IMR-90 (cell line): ENCODE results near the gene DNAJC12. TPM values are rescaled to one million over a fixed set of nuclear protein-coding genes. Genes with fewer than 3 reads are reported as not detected.

ENCODE experiments used
- ATAC-seq: fragments of 200-7000 bp; cut with Tn5 transposase; 2 replicates; pipeline ENCODE4 v1.9.1; 2020; ENCODE audit warnings: low read depth, mild to moderate bottlenecking, moderate library complexity
- BruUV-seq: library from RNA; stranded (reverse); fragments of 400-500 nt; replicated peaks from 2 replicates; lab custom pipeline; 2021; lab: Mats Ljungman, UMichigan
- CTCF ChIA-PET: fragments of 300-600 bp; formaldehyde crosslinking; extraction: SDS; loops from one replicate; lab custom pipeline; 2021; ENCODE audit warnings: antibody characterized with exemption; lab: Yijun Ruan, JAX
- POLR2A ChIA-PET: fragments of 300-600 bp; sonication (Branson Sonifier 250); formaldehyde crosslinking; loops from one replicate; lab custom pipeline; 2022; ENCODE audit warnings: antibody characterized with exemption; ENCODE audit not compliant: unreplicated experiment; lab: Charles Lee
- DNase-seq: peaks from one replicate; pipeline ENCODE4 v3.0.0; 2013
- H2AFZ ChIP-seq: replicated peaks from 2 replicates; pipeline ENCODE3; 2013; ENCODE audit warnings: low read length, mild to moderate bottlenecking; ENCODE audit not compliant: poor library complexity
- H2AK5ac ChIP-seq: 2 replicates; pipeline ENCODE4 v1.6.1; 2013; ENCODE audit warnings: low read depth, low read length, inconsistent platforms
- H2AK9ac ChIP-seq: replicated peaks from 2 replicates; pipeline ENCODE3; 2013; ENCODE audit warnings: mild to moderate bottlenecking, low read depth, low read length, moderate library complexity; ENCODE audit not compliant: poor library complexity
- H2BK120ac ChIP-seq: 2 replicates; pipeline ENCODE4 v1.6.1; 2013; ENCODE audit warnings: low read depth, low read length, inconsistent platforms
- H2BK15ac ChIP-seq: 3 replicates; pipeline ENCODE4 v1.6.1; 2013; ENCODE audit warnings: low read depth, low read length, inconsistent platforms
- H2BK20ac ChIP-seq: 2 replicates; pipeline ENCODE4 v1.6.1; 2013; ENCODE audit warnings: low read depth, mild to moderate bottlenecking, inconsistent platforms, low read length, moderate library complexity
- H2BK5ac ChIP-seq: 2 replicates; pipeline ENCODE4 v1.6.1; 2013; ENCODE audit warnings: mild to moderate bottlenecking, low read depth, low read length, inconsistent platforms; ENCODE audit not compliant: poor library complexity, severe bottlenecking
- H3K14ac ChIP-seq: replicated peaks from 2 replicates; pipeline ENCODE4 v1.6.1; 2013; ENCODE audit warnings: low read depth, low read length, inconsistent platforms
- H3K18ac ChIP-seq: 2 replicates; pipeline ENCODE4 v1.6.1; 2013; ENCODE audit warnings: low read depth, low read length, control low read depth
- H3K23ac ChIP-seq: 2 replicates; pipeline ENCODE4 v1.6.1; 2013; ENCODE audit warnings: low read depth, low read length, inconsistent platforms
- H3K27ac ChIP-seq: 2 replicates; pipeline ENCODE4 v1.5.1; 2013; ENCODE audit warnings: mild to moderate bottlenecking, control low read depth, low read length; ENCODE audit not compliant: insufficient read depth
- H3K27me3 ChIP-seq: 2 replicates; pipeline ENCODE4 v1.6.1; 2013; ENCODE audit warnings: low read length; ENCODE audit not compliant: control insufficient read depth, insufficient read depth
- H3K36me3 ChIP-seq: 2 replicates; pipeline ENCODE4 v1.6.1; 2013; ENCODE audit warnings: low read length, mixed read lengths; ENCODE audit not compliant: control insufficient read depth, insufficient read depth
- H3K4ac ChIP-seq: 2 replicates; pipeline ENCODE4 v1.6.1; 2013; ENCODE audit warnings: low read depth, low read length, inconsistent platforms
- H3K4me1 ChIP-seq: 2 replicates; pipeline ENCODE4 v1.6.1; 2013; ENCODE audit warnings: low read length, mixed read lengths; ENCODE audit not compliant: control insufficient read depth, insufficient read depth
- H3K4me2 ChIP-seq: 2 replicates; pipeline ENCODE4 v1.6.1; 2013; ENCODE audit warnings: low read depth, mild to moderate bottlenecking, control low read depth, low read length, moderate library complexity
- H3K4me3 ChIP-seq: 2 replicates; pipeline ENCODE4 v1.5.1; 2013; ENCODE audit warnings: low read depth, mild to moderate bottlenecking, control low read depth, low read length, moderate library complexity; ENCODE audit not compliant: insufficient read depth
- H3K56ac ChIP-seq: 2 replicates; pipeline ENCODE4 v1.6.1; 2013; ENCODE audit warnings: low read length, inconsistent platforms; ENCODE audit not compliant: insufficient read depth; ENCODE audit errors: extremely low read depth
- H3K79me1 ChIP-seq, 2 experiments: 2 replicates each; pipeline ENCODE4 v1.6.1; 2013; ENCODE audit warnings: low read length in 2 of 2, inconsistent platforms in 1 of 2, low read depth in 1 of 2
- H3K9ac ChIP-seq: 2 replicates; pipeline ENCODE4 v1.6.1; 2013; ENCODE audit warnings: low read depth, low read length, control low read depth
- H3K9me1 ChIP-seq: 2 replicates; pipeline ENCODE4 v1.6.1; 2013; ENCODE audit warnings: low read length, inconsistent platforms; ENCODE audit not compliant: insufficient read depth
- H3K9me3 ChIP-seq: 2 replicates; pipeline ENCODE4 v1.6.1; 2013; ENCODE audit warnings: low read length; ENCODE audit not compliant: control insufficient read depth, insufficient read depth
- H4K20me1 ChIP-seq: 2 replicates; pipeline ENCODE4 v1.6.1; 2013; ENCODE audit warnings: low read length, inconsistent platforms; ENCODE audit not compliant: insufficient read depth
- H4K5ac ChIP-seq: 2 replicates; pipeline ENCODE4 v1.6.1; 2013; ENCODE audit warnings: mild to moderate bottlenecking, low read depth, low read length, control low read depth
- H4K8ac ChIP-seq, 2 experiments: 2 replicates each; pipeline ENCODE4 v1.6.1; 2013; ENCODE audit warnings: low read depth in 2 of 2, low read length in 2 of 2, control low read depth in 1 of 2, inconsistent platforms in 1 of 2
- H4K91ac ChIP-seq: 2 replicates; pipeline ENCODE4 v1.6.1; 2013; ENCODE audit warnings: low read depth, low read length, inconsistent platforms; ENCODE audit not compliant: insufficient read depth
- CEBPB ChIP-seq: IDR thresholded peaks from 2 replicates; pipeline ENCODE4 v1.6.1; 2012; ENCODE audit warnings: low read depth, low read length, improper control_type of control experiment
- WGBS, 2 experiments: methylation state at CpG; one replicate each; pipeline versions ENCODE4 v1.1.5 to v1.1.7; 2013; ENCODE audit warnings: missing lambda C conversion rate in 2 of 2; ENCODE audit not compliant: insufficient read length in 1 of 2; ENCODE audit errors: extremely low coverage in 2 of 2; 5-methylcytosine and 5-hydroxymethylcytosine counted together
- dilution Hi-C: fragments of 300-500 bp; cut with HindIII; formaldehyde crosslinking; loops from one replicate; pipeline ENCODE4 v1.14.3; 2018; ENCODE audit warnings: low sequenced_read_pairs; ENCODE audit not compliant: unreplicated experiment
- in situ Hi-C: fragments of 300-500 bp; cut with MboI; formaldehyde crosslinking; loops from 3 replicates; pipeline ENCODE4 v1.14.3; 2019; ENCODE audit warnings: low sequenced_read_pairs, inconsistent platforms, mixed read lengths
- intact Hi-C: fragments of 100-400 bp; cut with micrococcal nuclease; formaldehyde crosslinking; loops from 2 replicates; pipeline ENCODE4 v1.10.0; 2022
- polyA plus RNA-seq, 3 experiments: library from polyadenylated mRNA; depleted of rRNA; stranded (reverse); fragments of >200 nt; gene quantifications; 2 replicates each; pipeline ENCODE4 v1.2.3, GENCODE V29; 2012; ENCODE audit warnings: low replicate concordance in 1 of 3
- total RNA-seq: library from RNA; depleted of rRNA; stranded (reverse); fragments of >200 nt; gene quantifications from 2 replicates; pipeline ENCODE4 v1.2.3, GENCODE V29; 2012
- TF ChIP-seq, protein P1 (sequence below): fragments of 150-350 bp; IDR thresholded peaks from 2 replicates; pipeline ENCODE4 v1.6.1; 2016; ENCODE audit warnings: low read depth, mild to moderate bottlenecking, low read length, moderate library complexity, borderline replicate concordance

The DNAJC12 gene
- total and polyA plus RNA-seq, 2 of the 4 experiments (the other 2 are of a cell fraction) = 2.3 to 2.9 TPM

- dilution Hi-C loops (no loop called here), in situ Hi-C loops (no loop called here), intact Hi-C loops (no loop called here)
- Histone ChIP-seq H3K4ac (no peak overlapping the region), H2AK9ac (peak overlapping the region; percentile 28), H3K4me2 (no peak overlapping the region), H4K91ac (no peak overlapping the region), H3K4me3 (no peak overlapping the region), H2BK120ac (no peak overlapping the region), H3K27me3 (no peaks in the 10 kb centered on the region), H3K9me3 (peaks cover 5% of the 10 kb centered on the region; the same call in 1 of the 2 replicates), H2AK5ac (no peak overlapping the region), H4K8ac (no peak overlapping the region), H4K5ac (no peak overlapping the region), H2BK20ac (no peak overlapping the region), H2BK5ac (no peak overlapping the region), H3K23ac (no peak overlapping the region), H3K18ac (no peak overlapping the region), H3K9me1 (no peaks in the 10 kb centered on the region), H2BK15ac (no peak overlapping the region), H3K27ac (no peak overlapping the region), H3K56ac (no peak overlapping the region), H2AFZ (no peak overlapping the region), H4K20me1 (no peaks in the 10 kb centered on the region), H3K14ac (no peak overlapping the region), H3K9ac (no peak overlapping the region), H3K79me1 (no peaks in the 10 kb centered on the region), H3K36me3 (no peaks in the 10 kb centered on the region), H3K4me1 (no peaks in the 10 kb centered on the region)
- ChIA-PET CTCF (interaction anchor here (0.7 kb wide), 1 partner anchor 305 kb away, joined by 4 read pairs; no protein-coding TSS in a partner anchor), POLR2A (no interaction called here)
- ATAC-seq (no peak), DNase-seq (no peak)
- no TSS peak for BruUV-seq
- WGBS, 2 experiments = no CpG with 5 or more reads among the region's 2 CpGs
- TF ChIP-seq CEBPB = no peak
- TF ChIP-seq, protein P1, sequence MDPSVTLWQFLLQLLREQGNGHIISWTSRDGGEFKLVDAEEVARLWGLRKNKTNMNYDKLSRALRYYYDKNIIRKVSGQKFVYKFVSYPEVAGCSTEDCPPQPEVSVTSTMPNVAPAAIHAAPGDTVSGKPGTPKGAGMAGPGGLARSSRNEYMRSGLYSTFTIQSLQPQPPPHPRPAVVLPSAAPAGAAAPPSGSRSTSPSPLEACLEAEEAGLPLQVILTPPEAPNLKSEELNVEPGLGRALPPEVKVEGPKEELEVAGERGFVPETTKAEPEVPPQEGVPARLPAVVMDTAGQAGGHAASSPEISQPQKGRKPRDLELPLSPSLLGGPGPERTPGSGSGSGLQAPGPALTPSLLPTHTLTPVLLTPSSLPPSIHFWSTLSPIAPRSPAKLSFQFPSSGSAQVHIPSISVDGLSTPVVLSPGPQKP = no peak
These were observed 5.3 kb upstream of the DNAJC12 start for GRCh38 chr10:67843284-67843683.
